B cell (primary cell): ENCODE results near the gene ARHGAP26. TPM values are rescaled to one million over a fixed set of nuclear protein-coding genes. Genes with fewer than 3 reads are reported as not detected.

ENCODE experiments used
- ATAC-seq: fragments of 200-7000 bp; cut with Tn5 transposase; one replicate; pipeline ENCODE4 v1.10.0; 2021; ENCODE audit warnings: low read depth, mild to moderate bottlenecking, moderate number of reproducible peaks, moderate library complexity
- CTCF ChIA-PET: fragments of 350-600 bp; sonication (Branson Sonifier 250); formaldehyde crosslinking; loops from one replicate; lab custom pipeline; 2021; ENCODE audit warnings: antibody characterized with exemption, inconsistent platforms; lab: Charles Lee
- POLR2A ChIA-PET: fragments of 350-600 bp; sonication (Branson Sonifier 250); formaldehyde crosslinking; loops from one replicate; lab custom pipeline; 2021; ENCODE audit warnings: antibody characterized with exemption; lab: Charles Lee
- DNase-seq: peaks from one replicate; pipeline ENCODE4 v3.0.0; 2013
- H2AFZ ChIP-seq: 2 replicates; pipeline ENCODE4 v1.6.1; 2012; ENCODE audit warnings: mild to moderate bottlenecking, low read depth, low read length; ENCODE audit not compliant: insufficient read depth, poor library complexity, severe bottlenecking
- H3K27ac ChIP-seq, 2 donors: 1 replicate in 1 of 2; 2 replicates in 1 of 2; pipeline ENCODE4 v1.5.1; 2012 to 2013; ENCODE audit warnings: low read length in 2 of 2, mild to moderate bottlenecking in 2 of 2, moderate library complexity in 1 of 2
- H3K27me3 ChIP-seq, 4 experiments: fragments of 200-600 bp in 1 of 4; sonication (generic) in 1 of 4; replicated peaks in 1 of 4; 1 replicate in 2 of 4; 2 replicates in 2 of 4; pipeline versions ENCODE4 v1.6.1 to v1.7.0; 2013 to 2016; ENCODE audit warnings: low read length in 3 of 4, mild to moderate bottlenecking in 2 of 4, mixed read lengths in 1 of 4, moderate library complexity in 1 of 4; ENCODE audit not compliant: insufficient read depth in 4 of 4, control insufficient read depth in 3 of 4; ENCODE audit errors: control extremely low read depth in 1 of 4
- H3K36me3 ChIP-seq, 2 experiments: replicated peaks in 1 of 2; 1 replicate in 1 of 2; 2 replicates in 1 of 2; pipeline versions ENCODE4 v1.6.1 to v1.7.1; 2013; ENCODE audit warnings: low read length in 1 of 2; ENCODE audit not compliant: insufficient read depth in 2 of 2, control insufficient read depth in 1 of 2; ENCODE audit errors: control extremely low read depth in 1 of 2, extremely low read depth in 1 of 2
- H3K4me1 ChIP-seq, 2 donors: fragments of 200-600 bp in 1 of 2; sonication (generic) in 1 of 2; 1 replicate in 1 of 2; 2 replicates in 1 of 2; pipeline versions ENCODE4 v1.5.1 to v1.6.1; 2013 to 2017; ENCODE audit warnings: low read length in 2 of 2; ENCODE audit not compliant: control insufficient read depth in 2 of 2, insufficient read depth in 2 of 2
- H3K4me2 ChIP-seq: replicated peaks from 2 replicates; pipeline ENCODE3; 2012; ENCODE audit warnings: mild to moderate bottlenecking, low read depth, low read length; ENCODE audit not compliant: poor library complexity, severe bottlenecking
- H3K4me3 ChIP-seq, 5 experiments: fragments of 200-600 bp in 1 of 5; sonication (generic) in 1 of 5; 1 replicate in 3 of 5; 2 replicates in 2 of 5; pipeline versions ENCODE4 v1.5.1 to v1.7.0; 2011 to 2016; ENCODE audit warnings: low read length in 4 of 5, mild to moderate bottlenecking in 4 of 5, low read depth in 2 of 5, control low read depth in 1 of 5, moderate library complexity in 1 of 5; ENCODE audit not compliant: insufficient read depth in 1 of 5; ENCODE audit errors: control extremely low read depth in 1 of 5, extremely low read depth in 1 of 5
- H3K79me2 ChIP-seq: fragments of 200-600 bp; sonication (generic); one replicate; pipeline ENCODE4 v1.6.0; 2016; ENCODE audit warnings: low read length; ENCODE audit not compliant: control insufficient read depth, insufficient read depth
- H3K9ac ChIP-seq: fragments of 200-600 bp; sonication (generic); 2 replicates; pipeline ENCODE4 v1.6.1; 2017; ENCODE audit warnings: mild to moderate bottlenecking, low read length, moderate library complexity
- H3K9me3 ChIP-seq, 3 donors: one replicate each; pipeline versions ENCODE4 v1.6.1 to v1.7.1; 2013; ENCODE audit warnings: low read length in 2 of 3; ENCODE audit not compliant: control insufficient read depth in 2 of 3, insufficient read depth in 1 of 3; ENCODE audit errors: control extremely low read depth in 1 of 3
- H4K20me1 ChIP-seq: 2 replicates; pipeline ENCODE4 v1.6.0; 2012; ENCODE audit warnings: mild to moderate bottlenecking, low read length; ENCODE audit not compliant: insufficient read depth, control insufficient read depth, poor library complexity, severe bottlenecking
- H3K27ac Mint-ChIP-seq: one replicate; pipeline ENCODE4 v1.8.0; 2021; ENCODE audit warnings: mixed read lengths
- H3K27me3 Mint-ChIP-seq: one replicate; pipeline ENCODE4 v1.8.0; 2021; ENCODE audit warnings: mixed read lengths
- H3K4me1 Mint-ChIP-seq: one replicate; pipeline ENCODE4 v1.8.0; 2021; ENCODE audit warnings: mixed read lengths
- H3K4me3 Mint-ChIP-seq: one replicate; pipeline ENCODE4 v1.8.0; 2021; ENCODE audit warnings: mixed read lengths
- H3K9me3 Mint-ChIP-seq: one replicate; pipeline ENCODE4 v1.8.0; 2022; ENCODE audit warnings: mixed read lengths; ENCODE audit not compliant: insufficient read depth
- CTCF ChIP-seq: fragments of 200-600 bp; IDR thresholded peaks from one replicate; pipeline ENCODE4 v1.8.0; 2022; ENCODE audit warnings: antibody characterized with exemption, mild to moderate bottlenecking
- EZH2 ChIP-seq: IDR thresholded peaks from 2 replicates; pipeline ENCODE4 v1.6.1; 2012; ENCODE audit warnings: borderline replicate concordance, low read depth, mild to moderate bottlenecking, moderate library complexity, low read length; ENCODE audit not compliant: insufficient read depth, poor library complexity, severe bottlenecking
- WGBS: methylation state at CpG from one replicate; pipeline ENCODE4 v1.1.5; 2013; ENCODE audit warnings: missing lambda C conversion rate; ENCODE audit not compliant: insufficient coverage; 5-methylcytosine and 5-hydroxymethylcytosine counted together
- intact Hi-C: fragments of 100-400 bp; cut with micrococcal nuclease; formaldehyde crosslinking; loops from one replicate; pipeline ENCODE4 v1.10.0; 2022
- polyA plus RNA-seq: library from polyadenylated mRNA; depleted of rRNA; stranded (reverse); fragments of >200 nt; gene quantifications from 2 replicates; pipeline ENCODE4 v1.2.3, GENCODE V29; 2012
- total RNA-seq, 2 donors: library from RNA; stranded (reverse); fragments of 120-200 nt in 1 of 2; gene quantifications; 1 replicate in 1 of 2; 2 replicates in 1 of 2; pipeline versions ENCODE4 v1.2.3 to v1.2.4, GENCODE V29; 2013 to 2022

The ARHGAP26 gene
- total and polyA plus RNA-seq, 2 donors (not counting 1 experiment from before 2014, with no cell fraction given) = 1.8 to 22.5 TPM

- Mint-ChIP-seq H3K27me3 (no peaks in the 10 kb centered on the region), H3K4me1 (peaks cover 81% of the 10 kb centered on the region), H3K27ac (peak overlapping the region; percentile 34), H3K4me3 (no peak overlapping the region), H3K9me3 (no peaks in the 10 kb centered on the region)
- no peak overlapping the region for H3K27ac ChIP-seq
- ATAC-seq = no peak
- H3K4me1 ChIP-seq = peaks cover 76 to 82% of the 10 kb centered on the region in 2 donors
- H4K20me1 ChIP-seq = no peaks in the 10 kb centered on the region
- H3K36me3 ChIP-seq = no peaks in the 10 kb centered on the region
- peaks cover 25% of the 10 kb centered on the region for H3K79me2 ChIP-seq
- ChIA-PET POLR2A (interaction anchor here (1.1 kb wide), 1 partner anchor 16 kb away, joined by 3 read pairs; no protein-coding TSS in a partner anchor), CTCF (interaction anchor here (1.3 to 2.0 kb wide), 2 partner anchors 48 to 70 kb away, joined by 3 to 7 read pairs; no protein-coding TSS in a partner anchor)
- intact Hi-C loops = no loop called here
- TF ChIP-seq EZH2 (no peak), CTCF (no peak)
- H2AFZ ChIP-seq = no peak overlapping the region
- DNase-seq = no peak
- no peak overlapping the region for H3K9ac ChIP-seq
- H3K9me3 ChIP-seq = no peaks in the 10 kb centered on the region
- no peak overlapping the region for H3K4me3 ChIP-seq
- H3K27me3 ChIP-seq = no peaks in the 10 kb centered on the region
- no peak overlapping the region for H3K4me2 ChIP-seq
- WGBS = 94% methylated on average over 4 of the region's 4 CpGs
Measured at GRCh38 chr5:142796492-142797109, 26.4 kb downstream of the ARHGAP26 start.

- H3K9me3 Mint-ChIP-seq = no peaks in the 10 kb centered on the region
- Histone ChIP-seq H3K36me3 (no peaks in the 10 kb centered on the region), H3K9me3 (no peaks in the 10 kb centered on the region), H4K20me1 (no peaks in the 10 kb centered on the region), H3K9ac (no peak overlapping the region), H3K27me3 (no peaks in the 10 kb centered on the region), H2AFZ (no peak overlapping the region), H3K4me1 (peaks cover 78 to 84% of the 10 kb centered on the region in 2 donors), H3K4me2 (no peak overlapping the region), H3K79me2 (peaks cover 22% of the 10 kb centered on the region), H3K27ac (no peak overlapping the region), H3K4me3 (no peak overlapping the region)
- no peaks in the 10 kb centered on the region for H3K27me3 Mint-ChIP-seq
- ChIA-PET CTCF (interaction anchor here (0.7 to 2.0 kb wide), 5 partner anchors 15 to 70 kb away, joined by 3 to 7 read pairs (median 4); partner anchors contain the start of gene ARHGAP26), POLR2A (interaction anchor here (0.7 to 1.1 kb wide), 2 partner anchors 15 to 46 kb away, joined by 3 read pairs; no protein-coding TSS in a partner anchor)
- no peak overlapping the region for H3K27ac Mint-ChIP-seq
- TF ChIP-seq CTCF (no peak), EZH2 (no peak)
- H3K4me1 Mint-ChIP-seq = peaks cover 88% of the 10 kb centered on the region
- 81% methylated on average over 2 of the region's 3 CpGs for WGBS
- intact Hi-C loops = no loop called here
- no peak for ATAC-seq
- no peak overlapping the region for H3K4me3 Mint-ChIP-seq
- DNase-seq = no peak
Measured at GRCh38 chr5:142797420-142797819, 27.2 kb downstream of the ARHGAP26 start.
